HG03571 (cell line): ENCODE data around the gene LMNTD1.
A peak's percentile ranks its signal among the peaks of the same experiment; 100 is the strongest.
"Not testable (repeated sequence)": the region's sequence is repeated elsewhere in the genome, so short reads cannot be mapped to it uniquely, and the experiment has no call there.

ENCODE experiments used
- ATAC-seq: cut with Tn5 transposase; IDR thresholded peaks from one replicate; pipeline ENCODE4 v1.9.1; 2021; ENCODE audit not compliant: unreplicated experiment

LMNTD1 gene

DNA sequence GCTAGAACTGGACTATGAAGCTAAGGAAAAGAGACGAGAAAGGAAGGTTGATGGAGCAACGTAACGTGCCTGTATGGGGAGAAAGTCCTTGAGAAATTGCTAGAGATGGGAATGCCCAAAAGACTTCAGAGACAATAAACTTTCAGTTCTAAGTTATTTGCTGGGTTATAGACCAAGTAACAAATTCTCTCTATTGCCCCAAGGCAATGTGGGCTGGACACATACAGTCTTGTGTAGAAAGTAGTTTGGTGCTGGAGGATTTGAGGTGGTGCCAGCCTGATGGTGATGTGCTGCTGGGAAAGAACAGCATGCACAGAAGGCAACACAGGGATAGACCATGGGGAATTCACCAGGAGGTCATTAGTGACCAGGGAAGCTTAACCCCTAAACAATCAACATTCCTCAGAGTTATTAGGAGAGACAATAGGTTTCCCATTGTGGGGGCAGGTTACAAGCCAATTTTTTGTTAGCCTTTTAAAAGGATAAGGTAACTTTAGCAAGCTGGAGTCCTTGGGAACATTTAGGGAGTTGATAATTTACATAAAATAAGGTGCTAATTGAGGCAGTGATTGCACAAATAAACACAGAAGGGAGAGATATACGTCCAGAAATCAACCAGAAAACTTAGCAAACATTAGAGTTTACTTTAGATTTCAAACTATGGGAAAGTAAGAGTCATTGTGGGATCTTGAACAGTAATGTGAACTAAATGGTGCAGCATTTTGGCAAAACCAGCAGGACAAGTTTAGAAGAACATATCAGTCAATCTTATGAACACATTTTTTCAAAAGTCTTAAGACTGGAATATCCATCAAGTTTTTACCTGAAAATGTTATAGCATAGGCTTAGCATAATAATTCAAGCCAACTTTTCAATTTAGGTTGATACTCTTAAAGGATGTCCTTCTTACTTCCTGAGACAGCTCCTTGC lies 61.4 kb downstream of the LMNTD1 start:
- no peak for ATAC-seq

DNA sequence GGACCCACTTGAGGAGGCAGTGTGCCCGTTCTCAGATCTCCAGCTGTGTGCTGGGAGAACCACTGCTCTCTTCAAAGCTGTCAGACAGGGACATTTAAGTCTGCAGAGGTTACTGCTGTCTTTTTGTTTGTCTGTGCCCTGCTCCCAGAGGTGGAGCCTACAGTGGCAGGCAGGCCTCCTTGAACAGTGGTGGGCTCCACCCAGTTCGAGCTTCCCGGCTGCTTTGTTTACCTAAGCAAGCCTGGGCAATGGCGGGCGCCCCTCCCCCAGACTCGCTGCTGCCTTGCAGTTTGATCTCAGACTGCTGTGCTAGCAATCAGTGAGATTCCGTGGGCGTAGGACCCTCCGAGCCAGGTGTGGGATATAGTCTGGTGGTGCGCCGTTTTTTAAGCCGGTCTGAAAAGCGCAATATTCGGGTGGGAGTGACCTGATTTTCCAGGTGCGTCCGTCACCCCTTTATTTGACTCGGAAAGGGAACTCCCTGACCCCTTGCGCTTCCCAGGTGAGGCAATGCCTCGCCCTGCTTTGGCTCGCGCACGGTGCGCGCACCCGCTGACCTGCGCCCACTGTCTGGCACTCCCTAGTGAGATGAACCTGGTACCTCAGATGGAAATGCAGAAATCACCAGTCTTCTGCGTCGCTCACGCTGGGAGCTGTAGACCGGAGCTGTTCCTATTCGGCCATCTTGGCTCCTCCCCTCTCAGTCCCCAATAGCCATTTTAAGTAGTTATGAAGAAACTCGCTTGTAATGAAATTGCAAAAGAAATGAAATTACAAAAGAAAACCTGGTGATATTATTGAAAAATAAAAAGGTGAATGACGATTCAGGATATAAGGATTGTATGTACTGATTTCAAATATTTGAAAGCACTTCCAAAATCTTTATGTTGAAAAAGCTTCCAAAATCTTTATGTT lies 63.9 kb downstream of the LMNTD1 start:
- ATAC-seq, result not testable (repeated sequence)

DNA sequence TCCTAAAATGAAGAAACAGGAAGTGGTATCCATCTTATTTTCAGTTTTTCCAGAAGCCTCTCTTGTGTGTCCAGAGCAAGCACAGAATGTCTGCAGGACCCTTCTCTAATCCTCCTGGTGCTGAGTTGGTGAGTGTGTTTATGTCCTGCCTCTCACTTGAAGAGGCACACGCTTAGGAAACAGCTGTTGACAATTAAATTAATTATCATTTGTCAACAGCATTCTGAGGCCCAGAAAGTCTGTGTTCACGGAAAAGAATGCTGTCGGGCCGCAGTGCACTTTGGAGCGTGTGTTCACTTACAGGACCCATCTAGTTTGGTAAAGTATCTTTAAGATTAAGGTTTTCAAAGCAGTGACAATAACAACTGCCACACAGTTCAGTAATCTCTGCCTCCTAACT lies 70.5 kb downstream of the LMNTD1 start:
- ATAC-seq, result no peak

DNA sequence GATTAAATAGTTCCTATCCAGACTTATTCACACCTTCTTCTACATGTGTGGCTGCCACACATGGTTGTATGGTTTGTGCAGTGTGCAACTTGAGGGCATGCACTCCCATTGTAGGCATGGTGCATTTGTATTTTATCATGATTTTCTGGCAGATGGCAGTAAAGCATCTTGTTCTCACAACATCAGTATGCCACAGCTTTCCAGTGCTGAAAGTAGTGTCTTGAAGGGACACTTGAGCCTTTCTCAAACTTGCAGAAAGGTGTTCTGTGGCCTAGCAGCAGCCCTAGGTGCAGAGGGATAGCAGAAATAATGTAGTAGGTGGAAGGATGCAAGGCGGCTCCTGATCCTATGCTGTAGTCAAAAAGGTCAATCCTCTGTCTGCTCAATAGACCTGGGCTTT lies 72.9 kb downstream of the LMNTD1 start:
- no peak for ATAC-seq

DNA sequence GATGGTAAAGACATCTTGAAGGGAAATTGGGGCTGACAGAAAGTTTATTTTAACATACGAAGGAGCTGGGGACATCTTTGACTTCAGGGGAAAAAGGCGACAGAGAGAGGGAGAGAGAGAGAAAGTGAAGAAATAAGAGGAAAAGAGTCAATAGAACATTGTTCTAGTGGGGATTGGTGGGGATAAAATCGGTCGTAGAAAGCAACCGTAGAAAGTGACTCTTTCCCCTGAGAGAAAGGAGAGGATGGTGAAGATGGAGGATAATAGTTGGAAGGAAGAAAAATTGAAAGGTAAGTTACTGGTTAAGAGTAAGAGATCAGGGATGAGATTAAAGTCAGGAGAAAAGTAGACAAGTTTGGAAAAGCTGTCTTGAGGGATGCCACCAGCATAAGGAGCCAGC lies 75.9 kb downstream of the LMNTD1 start:
- no peak for ATAC-seq

DNA sequence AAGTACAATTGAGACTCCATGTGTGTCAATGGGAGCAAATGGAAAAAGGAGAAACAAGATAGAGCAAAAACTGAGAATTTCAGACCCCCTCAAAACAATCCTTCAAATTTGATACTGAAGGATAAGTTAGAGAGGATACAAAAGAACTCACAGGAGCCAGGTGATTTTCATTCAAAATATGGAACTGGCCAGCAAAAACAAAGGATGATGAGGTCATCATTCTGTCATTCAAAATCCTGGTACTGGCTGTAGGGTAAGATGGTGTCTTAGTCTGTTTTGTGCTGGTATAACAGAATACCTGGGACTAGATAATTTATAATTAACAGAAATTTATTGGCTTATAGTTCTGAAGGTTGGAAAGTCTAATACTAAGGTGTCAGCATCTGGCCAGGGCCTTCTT lies 80.6 kb downstream of the LMNTD1 start:
- no peak for ATAC-seq

DNA sequence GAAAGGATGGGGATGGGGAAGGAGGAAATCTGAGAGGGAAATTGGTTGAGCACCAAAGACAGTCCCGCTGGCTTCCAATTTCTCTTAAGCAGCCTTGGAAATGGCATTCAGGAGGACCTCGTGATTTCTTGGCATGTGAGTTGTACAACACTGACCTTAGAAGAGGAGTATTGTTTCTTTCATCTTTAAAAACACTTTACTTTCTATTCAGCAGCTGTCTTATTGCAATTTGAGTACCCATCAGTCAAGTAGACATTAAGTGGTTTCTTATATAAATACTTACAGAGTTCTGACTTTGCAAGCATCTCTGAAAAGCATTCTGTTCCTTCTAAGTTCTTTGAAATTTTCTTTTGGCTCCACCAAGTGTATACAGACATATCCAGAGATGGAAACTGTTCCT lies 83.2 kb downstream of the LMNTD1 start:
- ATAC-seq, result no peak

DNA sequence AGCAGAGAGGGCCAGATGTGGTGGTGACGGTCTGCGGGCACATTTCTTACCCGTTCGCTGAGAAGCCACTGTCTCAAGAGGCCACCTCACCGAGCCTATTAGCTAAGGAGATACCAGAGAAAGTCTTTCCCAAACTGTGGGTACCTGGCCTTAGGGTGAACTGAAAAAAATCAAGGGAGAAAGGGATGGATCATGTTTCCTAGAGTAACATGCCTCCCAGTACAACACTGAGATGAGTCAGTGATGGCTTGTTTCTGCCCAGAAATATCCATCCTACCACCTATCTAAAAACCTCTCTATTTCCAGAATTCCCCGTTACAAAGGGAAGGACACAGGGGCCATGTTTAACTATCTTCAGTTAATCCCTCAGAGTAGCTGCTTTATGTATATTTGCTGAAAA lies 83.7 kb downstream of the LMNTD1 start:
- ATAC-seq, result no peak

DNA sequence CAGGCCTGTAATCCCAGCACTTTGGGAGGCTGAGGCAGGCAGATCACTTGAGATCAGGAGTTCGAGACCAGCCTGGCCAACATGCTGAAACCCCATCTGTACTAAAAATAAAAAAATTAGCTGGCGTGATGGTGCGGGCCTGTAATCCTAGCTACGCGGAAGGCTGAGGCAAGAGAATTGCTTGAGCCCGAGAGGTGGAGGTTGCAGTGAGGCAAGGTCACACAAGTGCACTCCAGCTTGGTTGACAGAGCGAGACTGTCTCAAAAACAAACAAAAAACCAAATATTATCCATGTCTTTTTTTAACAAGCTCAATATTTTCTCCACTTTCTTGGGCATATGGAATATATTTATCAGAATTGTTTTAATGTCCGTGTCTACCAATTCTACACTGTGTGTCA lies 89.6 kb downstream of the LMNTD1 start:
- ATAC-seq, result no peak

DNA sequence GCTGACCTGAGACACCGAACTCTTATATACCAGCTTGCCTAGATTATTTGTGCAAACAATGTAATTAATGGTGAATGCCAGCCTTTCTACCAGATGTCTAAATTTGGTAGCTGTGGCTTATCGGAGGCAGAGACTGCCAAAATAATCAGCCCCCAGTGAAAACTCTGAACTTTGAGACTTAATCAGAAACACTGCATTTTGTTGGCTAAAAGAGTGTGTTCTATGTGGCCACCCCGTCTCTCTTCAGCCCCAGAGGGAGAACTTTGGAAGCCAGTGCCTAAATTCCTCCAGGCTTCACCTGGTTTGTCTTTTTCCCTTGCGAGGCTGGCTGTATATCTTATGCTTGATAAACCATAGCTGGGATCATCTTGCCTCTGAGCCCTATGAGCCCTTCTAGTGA lies 90.1 kb downstream of the LMNTD1 start:
- no peak for ATAC-seq

DNA sequence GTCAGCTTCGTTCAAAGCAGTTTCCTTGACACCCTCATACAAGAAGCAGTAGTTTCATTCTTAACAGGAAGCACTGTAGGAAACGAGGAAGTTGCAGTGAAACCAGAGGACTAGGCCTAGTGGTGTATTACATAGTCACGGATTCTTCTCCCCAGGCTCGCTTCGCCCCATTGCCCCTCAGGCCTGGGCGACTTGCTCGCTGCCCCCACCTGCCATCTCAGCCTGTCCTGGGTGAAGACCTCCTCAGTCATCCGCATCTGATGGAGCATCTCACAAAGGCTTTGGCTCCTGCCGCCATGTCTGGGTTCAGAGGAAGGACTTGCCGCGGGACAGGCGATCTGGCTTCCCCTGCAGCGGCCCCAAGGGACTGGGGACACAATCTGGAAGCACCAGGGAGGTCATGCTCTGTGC lies 93.5 kb downstream of the LMNTD1 start:
- ATAC-seq, result peak; percentile 95

DNA sequence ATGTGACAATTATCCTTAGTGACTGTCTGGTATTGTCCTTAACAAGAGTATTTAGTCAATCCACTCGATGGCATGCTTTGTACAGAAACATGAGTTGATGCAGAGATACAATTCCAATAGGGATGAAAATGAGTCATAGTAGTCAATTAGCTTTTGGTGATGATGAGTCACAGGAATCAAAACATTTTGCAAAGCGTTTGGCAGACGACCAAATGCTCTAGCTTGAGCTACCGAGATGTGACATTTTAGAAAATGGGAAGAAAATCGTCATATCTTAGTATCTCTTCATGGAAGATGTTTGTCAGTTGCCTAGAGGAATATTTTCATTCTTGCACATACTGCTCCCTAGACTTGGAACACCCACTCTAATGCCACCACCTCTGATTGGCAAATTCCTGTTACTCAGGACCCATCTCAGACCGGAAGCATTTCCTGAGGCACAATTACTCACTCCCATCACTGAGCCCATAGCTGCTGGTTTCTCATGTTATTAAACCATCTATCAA lies 95.0 kb downstream of the LMNTD1 start:
- no peak for ATAC-seq

DNA sequence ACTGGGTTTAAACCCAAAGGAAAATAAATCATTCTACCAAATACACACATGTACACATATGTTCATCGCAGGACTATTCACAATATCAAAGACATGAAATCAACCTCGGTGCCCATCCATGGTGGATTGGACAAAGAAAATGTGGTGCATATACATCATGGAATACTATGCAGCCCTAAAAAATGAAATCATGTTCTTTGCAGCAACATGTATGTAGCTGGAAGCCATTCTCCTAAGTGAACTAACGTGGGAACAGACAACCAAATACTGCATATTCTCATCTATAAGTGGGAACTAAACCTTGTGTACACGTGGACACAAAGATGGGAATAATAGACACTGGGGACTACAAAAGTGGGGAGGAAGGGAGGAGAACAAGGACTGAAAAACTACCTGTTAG lies 96.6 kb downstream of the LMNTD1 start:
- ATAC-seq, result no peak

DNA sequence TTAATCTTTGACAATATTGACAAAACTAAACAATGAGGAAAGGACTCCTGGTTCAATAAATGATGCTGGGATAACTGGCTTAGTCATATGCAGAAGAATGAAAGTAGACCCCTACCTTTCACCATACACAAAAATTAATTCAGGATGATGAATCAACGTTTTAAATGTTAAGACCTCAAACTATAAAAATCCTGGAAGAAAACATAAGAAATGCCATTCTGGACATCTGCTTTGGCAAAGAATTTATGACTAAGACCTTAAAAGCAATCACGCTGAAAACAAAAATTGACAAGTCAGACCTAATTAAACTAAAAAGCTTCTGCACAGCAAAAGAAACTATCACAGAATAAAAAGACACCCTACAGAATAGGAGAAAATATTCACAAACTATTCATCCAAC lies 97.4 kb downstream of the LMNTD1 start:
- no peak for ATAC-seq

DNA sequence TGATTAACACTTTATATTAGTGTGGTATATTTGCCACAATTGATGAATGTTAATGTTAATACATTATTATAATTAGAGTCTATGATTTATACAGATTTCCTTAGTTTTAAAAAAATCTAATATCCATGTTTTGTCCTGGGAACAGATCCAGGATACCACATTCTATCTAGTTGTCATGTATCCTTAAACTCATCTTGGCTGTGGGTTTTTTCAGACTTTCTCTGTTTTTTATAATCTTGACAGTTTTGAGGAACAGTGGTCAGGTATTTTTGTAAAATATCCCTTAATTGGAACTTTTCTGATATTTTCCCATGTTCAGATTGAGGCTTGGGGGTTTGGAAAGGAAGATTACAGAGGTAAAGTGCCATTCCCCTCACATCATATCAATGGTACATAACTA lies 104.1 kb downstream of the LMNTD1 start:
- ATAC-seq, result no peak

DNA sequence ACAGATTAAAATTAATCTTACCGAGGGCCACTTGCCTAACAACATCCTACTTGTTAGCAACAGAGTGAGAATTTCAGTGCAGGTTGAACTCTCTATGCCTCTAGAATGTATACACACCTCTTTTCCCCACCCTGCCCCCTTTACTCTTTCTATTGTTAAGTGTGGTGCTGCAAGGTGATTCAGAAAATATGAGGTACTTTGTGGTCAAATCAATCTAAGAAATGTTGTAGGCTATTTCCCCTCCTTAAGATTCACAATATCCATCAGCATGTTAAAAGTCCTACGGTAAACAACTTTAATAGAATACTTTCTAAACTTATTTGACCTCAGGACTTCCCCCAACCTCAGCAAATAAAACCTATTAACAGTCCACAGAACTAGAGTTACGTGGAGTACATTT lies 106.0 kb downstream of the LMNTD1 start:
- ATAC-seq, result no peak

DNA sequence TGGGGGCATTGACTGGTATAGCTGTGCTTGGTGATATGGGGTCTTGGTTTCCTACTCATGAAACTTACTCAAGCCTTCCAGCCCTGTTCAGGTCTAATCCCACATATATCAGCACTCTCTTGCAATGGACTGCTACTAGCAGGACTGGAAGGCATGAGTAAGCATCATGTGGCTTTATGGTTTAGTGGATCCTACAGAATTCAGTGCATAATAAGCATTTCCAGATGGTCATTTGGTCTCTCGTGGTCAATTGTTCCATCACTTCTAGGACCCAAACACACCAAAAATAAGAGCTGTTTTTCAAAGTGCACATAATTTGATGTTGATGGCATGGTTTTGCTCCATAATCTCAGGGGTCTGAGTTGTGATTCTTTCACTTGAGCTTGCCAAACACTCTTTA lies 114.4 kb downstream of the LMNTD1 start:
- ATAC-seq, result no peak

DNA sequence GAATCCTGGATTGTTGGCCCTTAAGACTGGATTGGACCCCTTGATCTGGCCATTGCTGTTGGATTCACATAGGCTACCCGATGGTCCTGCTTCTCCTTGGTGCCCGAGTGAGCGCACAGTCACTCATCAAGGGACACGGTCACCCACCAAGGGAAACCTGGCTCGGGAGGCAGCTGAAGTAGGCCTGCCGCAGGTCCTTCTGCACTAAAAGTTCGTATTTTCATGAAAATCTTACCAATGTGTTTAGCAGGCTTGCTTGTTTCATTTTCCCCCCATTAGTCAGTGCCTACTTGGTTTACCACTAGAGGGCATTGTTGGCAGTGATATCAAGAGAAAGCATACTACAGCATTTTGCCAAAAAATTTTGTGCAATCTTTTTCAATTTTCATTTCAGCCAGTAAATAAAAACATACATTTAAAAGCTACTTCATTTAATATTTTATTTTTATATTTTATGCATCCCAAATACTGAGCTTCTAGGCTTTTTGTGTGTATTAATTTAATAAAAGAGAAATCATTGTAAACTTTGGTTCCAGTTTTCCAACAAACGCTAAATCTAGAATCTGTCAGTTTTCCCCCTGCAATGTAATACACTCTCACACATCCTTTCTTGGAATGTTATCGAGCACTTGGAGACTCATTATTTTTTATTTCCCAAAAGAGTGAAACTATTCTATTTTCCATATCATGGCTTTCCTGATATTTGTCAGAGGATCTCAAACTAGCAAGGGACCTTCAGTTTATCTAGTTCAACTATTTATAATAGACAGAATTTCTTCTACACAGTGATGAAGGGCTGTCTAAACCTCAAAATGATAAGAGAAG lies 116.7 kb downstream of the LMNTD1 start:
- ATAC-seq, result peak; percentile 57

DNA sequence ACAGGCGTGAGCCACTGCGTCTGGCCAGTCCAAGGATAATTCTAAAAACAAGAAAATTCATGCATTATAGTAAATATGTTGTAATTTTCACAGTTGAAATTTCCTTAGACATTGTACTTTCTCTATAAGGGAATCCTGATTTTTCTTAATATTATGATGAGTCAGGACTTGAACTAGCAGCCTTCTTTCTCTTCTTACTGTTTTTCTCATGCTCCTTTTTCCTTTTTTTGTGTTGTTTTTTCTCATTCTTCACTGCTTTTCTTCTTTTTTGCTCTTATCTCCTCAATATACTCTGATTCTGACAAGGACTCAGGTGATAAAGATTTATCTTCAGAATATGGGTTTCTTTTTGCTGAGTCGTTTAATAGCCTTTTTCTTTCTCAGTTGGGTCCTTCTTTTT lies 117.7 kb downstream of the LMNTD1 start:
- no peak for ATAC-seq

DNA sequence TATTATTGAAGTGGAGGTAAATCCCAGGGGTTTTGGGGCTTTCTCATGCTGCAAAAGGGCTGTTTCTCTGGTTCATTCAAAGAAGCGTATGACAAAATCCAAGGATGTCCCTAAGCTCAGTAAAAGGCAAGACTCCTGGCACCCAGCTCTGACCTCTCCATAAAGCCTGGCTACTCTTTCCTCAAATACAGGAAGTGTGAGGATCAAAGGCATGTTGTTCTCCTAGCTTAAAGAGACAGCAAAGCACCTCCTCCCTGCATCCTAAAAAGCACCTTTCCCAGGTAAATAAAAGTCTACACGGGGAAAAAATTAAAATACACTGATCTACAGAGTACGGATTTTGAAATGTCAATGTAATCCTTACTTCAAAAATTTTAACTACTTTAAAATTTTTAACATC lies 118.6 kb downstream of the LMNTD1 start:
- no peak for ATAC-seq
